HG02981 (cell line): ENCODE data around the gene BCS1L.

ENCODE experiments used
- ATAC-seq: cut with Tn5 transposase; IDR thresholded peaks from one replicate; pipeline ENCODE4 v1.9.1; 2021; ENCODE audit warnings: mild to moderate bottlenecking, moderate library complexity; ENCODE audit not compliant: unreplicated experiment

The BCS1L gene

GRCh38 chr2:218658671-218659257 is 719 bp upstream of the BCS1L start:
- peak; percentile 46 for ATAC-seq

DNA sequence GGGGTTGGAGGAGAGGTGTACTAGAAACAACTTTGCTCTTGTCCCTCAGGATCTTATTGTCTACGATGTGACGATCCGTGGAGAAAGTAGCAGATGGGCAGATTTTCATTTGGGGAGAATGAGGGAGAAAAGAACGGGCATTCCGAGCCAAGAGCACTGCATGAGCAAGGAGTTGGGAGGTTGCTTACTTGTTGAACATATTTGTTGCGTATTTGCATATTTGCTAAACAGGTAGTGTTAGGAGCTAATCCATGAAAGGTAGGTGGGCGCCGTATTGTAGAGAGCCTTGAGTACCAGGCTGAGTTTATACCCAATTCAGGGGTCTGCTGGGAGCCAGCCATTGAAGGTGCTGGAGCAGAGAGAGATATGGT is 490 bp downstream of the BCS1L start:
- no peak for ATAC-seq

- no peak for ATAC-seq
These were observed 2.9 kb downstream of the BCS1L start for GRCh38 chr2:218662377-218662776.

DNA sequence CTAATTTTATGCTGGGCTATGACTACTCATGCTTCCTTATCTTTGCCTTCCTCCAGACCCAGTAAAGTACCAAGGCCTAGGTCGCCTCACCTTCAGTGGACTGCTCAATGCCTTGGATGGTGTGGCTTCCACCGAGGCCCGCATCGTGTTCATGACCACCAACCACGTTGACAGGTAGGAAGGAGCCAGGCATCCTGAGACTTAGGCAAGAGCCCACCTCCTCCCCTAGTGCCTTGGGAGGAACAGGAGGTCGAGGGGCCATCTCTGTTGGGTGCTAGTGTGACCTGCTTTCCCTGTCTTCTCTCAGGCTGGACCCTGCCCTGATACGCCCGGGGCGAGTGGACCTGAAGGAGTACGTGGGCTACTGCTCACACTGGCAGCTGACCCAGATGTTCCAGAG is 3.3 kb downstream of the BCS1L start:
- no peak for ATAC-seq

GRCh38 chr2:218663901-218664300 is 4.4 kb downstream of the BCS1L start:
- ATAC-seq: no peak

GRCh38 chr2:218664653-218665052 is 5.2 kb downstream of the BCS1L start:
- ATAC-seq: no peak

GRCh38 chr2:218671097-218671653 is 11.7 kb downstream of the BCS1L start:
- ATAC-seq: no peak

DNA sequence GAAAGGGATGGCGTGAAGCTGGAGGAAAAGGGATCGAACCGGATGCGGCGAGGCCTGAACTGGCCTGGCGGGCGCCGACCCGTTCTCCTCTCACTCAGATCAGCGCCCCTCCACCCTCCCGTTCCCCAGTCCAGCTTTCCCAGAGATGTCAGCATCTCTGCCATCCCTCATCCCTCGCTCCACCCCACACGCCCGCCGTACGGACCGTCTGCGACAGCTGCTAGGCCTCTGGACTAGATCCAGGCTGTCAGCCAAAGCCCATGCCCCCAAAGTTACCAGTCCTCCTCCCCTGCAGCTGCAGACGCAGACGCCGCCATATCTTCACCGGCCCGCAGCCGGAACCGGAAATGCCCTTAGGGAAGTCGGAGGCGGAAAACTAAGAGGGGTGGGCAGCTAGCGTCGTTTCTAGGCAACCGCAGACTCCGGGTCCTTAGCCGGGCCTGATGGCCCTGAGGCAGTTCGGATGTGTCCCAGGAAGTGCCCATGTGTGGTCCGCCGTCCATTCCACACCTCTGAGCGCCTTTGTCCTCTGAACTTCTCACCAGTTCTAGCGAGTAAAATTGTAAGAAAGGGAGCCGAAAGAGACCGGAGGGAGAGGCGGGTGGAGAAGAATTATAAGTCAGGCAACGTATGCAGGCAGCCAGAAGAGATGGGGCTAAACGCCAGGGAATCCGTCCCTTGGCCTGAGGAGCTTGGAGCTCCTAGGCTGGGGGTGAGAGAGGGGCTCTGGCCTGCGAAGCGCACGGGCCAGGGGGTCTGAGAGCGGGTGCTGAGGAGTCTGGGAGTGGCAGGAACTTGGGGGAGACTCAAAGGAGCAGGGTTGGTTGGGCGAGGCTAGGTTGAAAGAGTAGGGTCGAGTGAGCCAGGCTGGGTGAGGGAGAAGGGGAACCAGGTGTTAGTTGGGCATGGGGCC is 12.4 kb downstream of the BCS1L start, which contains the start of the genes RNF25 and STK36:
TSS of gene RNF25 (minus strand) at position 349 of the 913 bp plus-strand sequence. CDS start at position 317, 32 bp downstream.
TSS of gene STK36 (plus strand) at position 433 of the 913 bp plus-strand sequence. CDS start 744 bp downstream, outside the sequence.
- peak; percentile 98 for ATAC-seq

- no peak for ATAC-seq
These were observed 19.6 kb downstream of the BCS1L start for GRCh38 chr2:218679119-218679518.

DNA sequence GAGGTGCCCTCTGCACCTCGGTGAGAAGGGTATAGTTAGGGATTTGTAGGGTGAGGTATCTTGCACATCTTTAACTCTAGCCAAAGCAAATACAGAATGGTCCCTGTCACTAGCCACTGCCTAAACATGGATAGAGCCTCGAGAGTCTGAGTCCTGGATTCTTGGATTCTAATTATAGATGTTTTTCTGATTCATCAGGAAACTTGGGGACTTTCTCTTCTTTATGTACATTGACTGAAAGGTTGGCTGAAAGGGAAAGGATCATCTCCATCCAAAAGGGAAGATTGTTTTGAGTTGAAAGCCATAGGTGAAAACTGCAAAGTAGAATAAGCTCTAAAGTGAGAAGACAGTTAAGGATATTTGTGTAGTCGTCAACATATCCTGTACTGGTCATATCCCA is 20.6 kb downstream of the BCS1L start:
- ATAC-seq: no peak

DNA sequence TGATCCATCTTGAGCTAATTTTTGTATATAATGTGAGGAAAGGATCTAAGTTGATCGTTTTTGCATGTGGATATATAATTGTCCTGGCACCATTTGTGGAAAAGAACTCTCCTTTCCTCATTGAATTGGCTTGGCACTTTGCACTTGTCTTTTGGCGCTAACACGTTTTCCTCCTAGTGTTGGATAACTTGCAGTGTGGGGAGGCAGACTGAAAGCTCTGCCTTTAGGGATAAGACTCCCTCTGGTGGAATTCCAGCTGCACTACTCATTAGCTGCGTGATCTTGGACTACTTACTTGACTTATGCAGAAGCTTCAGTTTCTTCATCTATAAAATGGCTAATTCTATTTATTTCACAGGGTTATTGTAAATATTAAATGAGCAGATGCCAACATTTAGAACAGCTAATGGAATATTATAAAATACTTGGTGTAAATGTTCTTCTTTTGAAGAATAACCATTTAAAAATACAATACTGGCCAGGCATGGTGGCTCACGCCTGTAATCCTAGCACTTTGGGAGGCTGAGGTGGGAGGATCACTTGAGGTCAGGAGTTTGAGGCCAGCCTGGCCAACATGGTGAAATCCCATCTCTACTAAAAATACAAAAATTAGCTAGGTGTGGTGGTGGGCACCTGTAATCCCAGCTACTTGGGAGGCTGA is 28.0 kb downstream of the BCS1L start:
- peak; percentile 60 for ATAC-seq

GRCh38 chr2:218691234-218691633 is 31.8 kb downstream of the BCS1L start:
- no peak for ATAC-seq

DNA sequence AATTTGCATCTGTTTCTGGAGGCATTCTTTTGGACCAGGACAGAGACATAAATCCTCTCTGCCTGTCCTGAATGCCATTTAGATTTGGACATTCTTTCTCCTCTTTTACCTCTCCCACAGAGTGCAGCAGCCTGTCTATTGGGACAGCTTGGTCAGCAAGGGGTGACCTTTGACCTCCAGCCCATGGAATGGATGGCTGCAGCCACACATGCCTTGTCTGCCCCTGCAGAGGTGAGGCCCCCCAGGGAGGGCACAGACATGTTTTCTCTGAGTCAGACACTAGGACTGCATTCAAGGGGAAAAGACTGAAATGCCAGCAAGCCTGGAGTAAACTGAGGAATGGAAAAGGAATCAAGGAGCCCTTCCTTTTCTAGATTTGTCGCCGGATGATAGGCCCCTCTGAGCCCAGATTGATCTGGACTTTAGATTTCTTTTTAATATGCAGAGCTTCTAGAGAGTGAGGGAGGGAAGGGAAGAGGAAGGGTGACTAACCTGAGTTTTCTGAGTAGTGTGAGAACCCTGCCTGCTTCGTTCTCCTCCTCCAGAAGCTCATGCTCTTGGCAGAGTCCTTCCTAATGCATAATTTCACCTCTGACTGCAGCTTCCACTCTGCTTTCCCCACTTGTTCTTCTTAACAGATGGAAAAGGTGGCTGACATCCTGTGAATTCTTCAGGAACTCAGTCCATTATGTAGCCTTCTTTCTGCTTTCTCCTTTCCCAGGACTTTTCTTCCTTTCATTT is 35.1 kb downstream of the BCS1L start:
- no peak for ATAC-seq

- ATAC-seq: no peak
These were observed 39.4 kb downstream of the BCS1L start for GRCh38 chr2:218698885-218699284.

DNA sequence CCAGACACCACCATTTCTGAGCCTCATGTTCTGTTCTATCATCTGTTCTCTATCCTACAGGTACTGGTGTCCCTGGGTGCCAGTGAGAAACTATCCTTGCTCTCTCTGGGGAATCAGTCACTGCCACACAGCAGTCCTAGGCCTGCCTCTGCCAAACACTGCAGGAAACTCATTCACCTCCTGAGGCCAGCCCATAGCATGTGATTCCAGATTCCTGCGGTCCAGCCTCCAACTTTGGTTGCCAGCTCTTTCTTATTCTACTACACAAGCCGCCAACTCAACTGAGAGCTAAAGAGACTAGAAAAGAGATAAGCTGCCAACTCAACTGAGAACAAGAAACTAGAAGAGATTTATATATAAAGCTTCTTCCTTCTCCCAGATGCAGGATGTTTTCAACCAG is 42.3 kb downstream of the BCS1L start:
- no peak for ATAC-seq

DNA sequence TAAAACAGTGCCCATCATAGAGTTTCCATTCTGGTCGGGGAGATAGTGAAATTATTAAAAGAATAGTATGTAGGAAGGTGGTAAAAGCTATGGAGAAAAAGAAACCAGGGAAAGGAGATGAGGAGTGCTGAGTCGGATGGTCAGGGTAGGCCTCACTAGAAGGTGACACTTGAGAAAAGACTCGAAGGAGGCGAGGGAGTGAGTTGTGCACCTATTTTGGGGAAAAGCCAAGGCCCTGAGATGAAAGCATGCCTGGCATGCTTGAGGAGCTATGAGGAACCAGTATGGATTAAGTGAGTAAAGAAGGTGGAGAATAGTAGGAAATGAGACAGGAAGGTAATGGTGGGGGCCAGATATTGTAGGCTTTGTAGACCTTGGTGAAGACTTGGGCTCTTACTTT is 43.9 kb downstream of the BCS1L start:
- ATAC-seq: no peak

- peak; percentile 39 for ATAC-seq
These were observed 48.6 kb downstream of the BCS1L start for GRCh38 chr2:218708086-218708485.

- ATAC-seq: no peak
These were observed 50.4 kb downstream of the BCS1L start for GRCh38 chr2:218709908-218710307.

GRCh38 chr2:218710334-218710686 is 50.8 kb downstream of the BCS1L start:
- ATAC-seq: no peak

DNA sequence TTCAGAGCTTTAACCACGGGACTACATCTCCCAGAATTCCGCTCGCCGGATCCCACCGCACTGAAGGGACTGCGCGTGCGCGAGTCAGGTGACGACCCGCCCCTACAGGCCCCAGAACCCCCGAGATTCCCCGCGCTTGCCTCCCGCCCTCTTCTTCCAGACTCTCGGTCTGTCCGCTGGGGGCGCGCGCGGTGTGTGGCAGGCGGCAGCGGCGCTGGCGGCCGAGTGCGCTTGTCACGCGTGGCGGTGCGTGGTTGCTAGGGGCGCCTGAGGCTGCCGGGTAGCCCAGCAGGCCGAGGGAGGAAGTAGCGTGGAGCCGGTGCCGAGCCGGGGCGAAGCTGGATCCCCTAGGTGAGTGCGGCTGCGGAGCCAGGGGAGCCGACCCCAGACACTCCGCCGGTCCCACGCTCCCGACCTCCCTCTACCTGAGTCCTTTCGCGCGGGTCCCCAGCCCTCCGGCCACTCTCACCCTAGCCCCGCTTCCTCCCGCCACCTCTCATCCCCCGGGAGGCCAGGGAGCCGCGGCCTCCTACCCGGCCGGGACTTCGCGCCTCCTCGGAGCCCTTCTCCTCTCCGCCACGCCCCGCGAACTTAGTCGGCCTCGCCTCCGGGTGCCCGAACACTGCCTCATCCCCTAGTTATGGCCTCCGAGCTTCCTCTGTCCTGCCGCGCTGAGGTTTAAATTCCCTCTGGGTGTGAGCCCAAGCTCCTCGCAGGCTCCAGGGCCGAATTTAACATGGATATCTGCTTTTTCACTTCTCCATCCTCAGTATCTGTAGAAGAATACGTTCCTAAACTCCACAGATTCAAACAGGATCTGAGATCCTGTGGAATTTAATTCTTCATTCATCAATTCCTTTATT is 51.4 kb downstream of the BCS1L start, which contains the start of gene TTLL4:
TSS of gene TTLL4 (plus strand) at position 149 of the 863 bp plus-strand sequence. CDS start 26,842 bp downstream, outside the sequence.
- ATAC-seq: peak; percentile 88
